ENCODE data around the gene GSG1.
"Not testable (repeated sequence)": the region's sequence is repeated elsewhere in the genome, so short reads cannot be mapped to it uniquely, and the experiment has no call there.

DNA sequence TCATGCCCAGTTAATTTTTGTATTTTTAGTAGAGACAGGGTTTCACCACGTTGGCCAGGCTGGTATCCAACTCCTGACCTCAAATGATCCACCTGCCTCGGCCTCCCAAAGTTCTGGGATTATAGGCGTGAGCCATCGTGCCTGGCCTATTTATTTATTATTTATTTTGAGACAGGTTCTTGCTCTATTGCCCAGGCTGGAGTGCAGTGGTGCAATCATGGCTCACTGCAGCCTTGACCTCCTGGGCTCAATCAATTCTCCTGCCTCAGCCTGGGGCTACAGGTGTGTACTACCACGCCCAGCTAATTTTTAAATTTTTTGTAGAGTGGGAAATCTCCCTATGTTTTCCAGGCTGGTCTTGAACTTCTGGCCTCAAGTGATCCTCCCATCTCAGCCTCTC lies 68.1 kb downstream of the GSG1 start:
- not testable (repeated sequence) for TF ChIP-seq CTCF, POLR2A (IDR thresholded peaks at IDR 0.05)
